ENCODE results near the gene MYCBP. TPM values are rescaled to one million over a fixed set of nuclear protein-coding genes. Genes with fewer than 3 reads are reported as not detected.

MYCBP gene
- polyA plus RNA-seq, 6 donors from 2014 or later, result 30.9 to 49.5 (median 35.7) TPM

- Mint-ChIP-seq H3K27ac (no peak overlapping the region), H3K4me1 (peaks cover 2 to 5% (median 5%) of the 10 kb centered on the region in 3 donors), H3K4me3 (no peak overlapping the region), H3K27me3 (peaks cover 16 to 26% (median 20%) of the 10 kb centered on the region in 3 donors), H3K36me3 (no peaks in the 10 kb centered on the region), H3K9me3 (no peaks in the 10 kb centered on the region)
- ATAC-seq (ENCODE audit: low read depth in 2 of 2) (no peak), DNase-seq (no peak)
Measured at GRCh38 chr1:38831731-38832369, 41.3 kb downstream of the MYCBP start.

GRCh38 chr1:38829368-38829767 lies 43.8 kb downstream of the MYCBP start:
- no peak for ATAC-seq (ENCODE audit: low read depth in 2 of 2)
- Mint-ChIP-seq H3K36me3 (no peaks in the 10 kb centered on the region), H3K9me3 (no peaks in the 10 kb centered on the region), H3K27ac (no peak overlapping the region), H3K27me3 (peaks cover 23 to 48% (median 27%) of the 10 kb centered on the region in 3 donors), H3K4me1 (no peaks in the 10 kb centered on the region), H3K4me3 (no peak overlapping the region)
- no peak for DNase-seq

- no peak overlapping the region for H3K4me3 Mint-ChIP-seq
- H3K27ac Mint-ChIP-seq, result no peak overlapping the region
- DNase-seq (no peak), ATAC-seq (ENCODE audit: low read depth in 2 of 2) (no peak)
- peaks cover 26 to 54% (median 33%) of the 10 kb centered on the region in 3 donors for H3K27me3 Mint-ChIP-seq
- H3K36me3 Mint-ChIP-seq, result no peaks in the 10 kb centered on the region
- no peaks in the 10 kb centered on the region for H3K9me3 Mint-ChIP-seq
- no peaks in the 10 kb centered on the region for H3K4me1 Mint-ChIP-seq
Measured at GRCh38 chr1:38827318-38827717, 45.8 kb downstream of the MYCBP start.

- DNase-seq, result no peak
- no peaks in the 10 kb centered on the region for H3K36me3 Mint-ChIP-seq
- H3K27ac Mint-ChIP-seq, result no peak overlapping the region
- no peaks in the 10 kb centered on the region for H3K4me1 Mint-ChIP-seq
- no peak overlapping the region for H3K4me3 Mint-ChIP-seq
- H3K27me3 Mint-ChIP-seq, result peaks cover 30 to 58% (median 36%) of the 10 kb centered on the region in 3 donors
- no peaks in the 10 kb centered on the region for H3K9me3 Mint-ChIP-seq
- no peak for ATAC-seq (ENCODE audit: low read depth in 2 of 2)
Measured at GRCh38 chr1:38826886-38827285, 46.3 kb downstream of the MYCBP start.

- Mint-ChIP-seq H3K27ac (no peak overlapping the region), H3K9me3 (no peaks in the 10 kb centered on the region), H3K27me3 (peaks cover 36 to 63% (median 38%) of the 10 kb centered on the region in 3 donors), H3K4me3 (no peak overlapping the region), H3K36me3 (no peaks in the 10 kb centered on the region), H3K4me1 (no peaks in the 10 kb centered on the region)
- DNase-seq (no peak), ATAC-seq (ENCODE audit: low read depth in 2 of 2) (no peak)
Measured at GRCh38 chr1:38826262-38826661, 46.9 kb downstream of the MYCBP start.

GRCh38 chr1:38820860-38821259 lies 52.3 kb downstream of the MYCBP start:
- DNase-seq (no peak), ATAC-seq (ENCODE audit: low read depth in 2 of 2) (no peak)
- peaks cover 0 to 5% (median 0%) of the 10 kb centered on the region in 7 donors for H3K9me3 Mint-ChIP-seq
- H3K27ac Mint-ChIP-seq, result no peak overlapping the region
- no peaks in the 10 kb centered on the region for H3K36me3 Mint-ChIP-seq
- H3K4me1 Mint-ChIP-seq, result peaks cover 0 to 10% (median 5%) of the 10 kb centered on the region in 3 donors
- H3K4me3 Mint-ChIP-seq, result peak overlapping the region in 1 of 8 donors; percentile 8
- peaks cover 61 to 71% (median 65%) of the 10 kb centered on the region in 3 donors for H3K27me3 Mint-ChIP-seq

GRCh38 chr1:38819516-38819915 lies 53.6 kb downstream of the MYCBP start:
- H3K4me3 Mint-ChIP-seq, result peak overlapping the region in 1 of 8 donors; percentile 8

GRCh38 chr1:38819040-38819439 lies 54.1 kb downstream of the MYCBP start:
- peak overlapping the region in 4 of 8 donors; percentile 32 to 59 (median 42) for H3K4me3 Mint-ChIP-seq
- H3K4me1 Mint-ChIP-seq, result peaks cover 0 to 17% (median 7%) of the 10 kb centered on the region in 3 donors
- DNase-seq, result no peak
- ATAC-seq (ENCODE audit: low read depth in 2 of 2), result no peak
- H3K27me3 Mint-ChIP-seq, result peaks cover 72 to 74% (median 73%) of the 10 kb centered on the region in 3 donors
- no peak overlapping the region for H3K27ac Mint-ChIP-seq
- H3K9me3 Mint-ChIP-seq, result peaks cover 0 to 5% (median 2%) of the 10 kb centered on the region in 7 donors
- no peaks in the 10 kb centered on the region for H3K36me3 Mint-ChIP-seq

More at GRCh38 chr1:38819516-38819915, 53.6 kb downstream of the MYCBP start:
- no peaks in the 10 kb centered on the region for H3K36me3 Mint-ChIP-seq
- H3K27me3 Mint-ChIP-seq, result peaks cover 68 to 73% (median 71%) of the 10 kb centered on the region in 3 donors
- H3K27ac Mint-ChIP-seq, result no peak overlapping the region
- H3K4me1 Mint-ChIP-seq, result peaks cover 0 to 16% (median 7%) of the 10 kb centered on the region in 3 donors
- DNase-seq (no peak), ATAC-seq (ENCODE audit: low read depth in 2 of 2) (no peak)
- peaks cover 0 to 5% (median 2%) of the 10 kb centered on the region in 7 donors for H3K9me3 Mint-ChIP-seq

- H3K36me3 Mint-ChIP-seq, result no peaks in the 10 kb centered on the region
- no peak overlapping the region for H3K27ac Mint-ChIP-seq
- peaks cover 76 to 81% (median 80%) of the 10 kb centered on the region in 3 donors for H3K27me3 Mint-ChIP-seq
- H3K4me1 Mint-ChIP-seq, result peaks cover 0 to 17% (median 7%) of the 10 kb centered on the region in 3 donors
- DNase-seq (peak; percentile 44), ATAC-seq (ENCODE audit: low read depth in 2 of 2) (peak; percentile 71 to 77)
- H3K9me3 Mint-ChIP-seq, result peaks cover 0 to 5% (median 2%) of the 10 kb centered on the region in 7 donors
- H3K4me3 Mint-ChIP-seq, result peak overlapping the region in 5 of 8 donors; percentile 32 to 62 (median 45)
Measured at GRCh38 chr1:38818175-38818976, 54.8 kb downstream of the MYCBP start.

- Mint-ChIP-seq H3K36me3 (no peaks in the 10 kb centered on the region), H3K9me3 (peaks cover 0 to 5% (median 2%) of the 10 kb centered on the region in 7 donors), H3K4me3 (peak overlapping the region in 4 of 8 donors; percentile 58 to 69 (median 63)), H3K27ac (no peak overlapping the region), H3K4me1 (peaks cover 0 to 17% (median 7%) of the 10 kb centered on the region in 3 donors), H3K27me3 (peaks cover 78 to 86% (median 84%) of the 10 kb centered on the region in 3 donors)
- ATAC-seq (ENCODE audit: low read depth in 2 of 2) (peak; percentile 5 to 20), DNase-seq (peak; percentile 6)
Measured at GRCh38 chr1:38817267-38818174, 55.6 kb downstream of the MYCBP start.

- H3K4me3 Mint-ChIP-seq, result peak overlapping the region in 6 of 8 donors; percentile 5 to 70 (median 32)
- peaks cover 76 to 86% (median 84%) of the 10 kb centered on the region in 3 donors for H3K27me3 Mint-ChIP-seq
- peaks cover 3 to 17% (median 7%) of the 10 kb centered on the region in 3 donors for H3K4me1 Mint-ChIP-seq
- no peak overlapping the region for H3K27ac Mint-ChIP-seq
- H3K9me3 Mint-ChIP-seq, result peaks cover 0 to 7% (median 2%) of the 10 kb centered on the region in 7 donors
- DNase-seq (no peak), ATAC-seq (ENCODE audit: low read depth in 2 of 2) (no peak)
- H3K36me3 Mint-ChIP-seq, result no peaks in the 10 kb centered on the region
Measured at GRCh38 chr1:38815903-38816627, 57.1 kb downstream of the MYCBP start.

- Mint-ChIP-seq H3K9me3 (peaks cover 0 to 7% (median 2%) of the 10 kb centered on the region in 7 donors), H3K36me3 (no peaks in the 10 kb centered on the region), H3K27me3 (peaks cover 76 to 86% (median 83%) of the 10 kb centered on the region in 3 donors), H3K4me3 (no peak overlapping the region), H3K4me1 (peaks cover 3 to 17% (median 7%) of the 10 kb centered on the region in 3 donors), H3K27ac (no peak overlapping the region)
- DNase-seq, result no peak
- ATAC-seq (ENCODE audit: low read depth in 2 of 2), result no peak
Measured at GRCh38 chr1:38814984-38815464, 58.1 kb downstream of the MYCBP start.
